Kidney epithelial cell (primary cell): Measurements from ENCODE around the gene CHTOP. TPM values are rescaled to one million over a fixed set of nuclear protein-coding genes. Genes with fewer than 3 reads are reported as not detected.

Experiments used
- DNase-seq: peaks from one replicate; pipeline ENCODE4 v3.0.0-alpha.2; 2010; ENCODE audit warnings: low read depth
- H3K27me3 ChIP-seq: 2 replicates; pipeline ENCODE4 v1.6.0; 2011; ENCODE audit warnings: low read length; ENCODE audit not compliant: control insufficient read depth, insufficient read depth
- H3K36me3 ChIP-seq: 2 replicates; pipeline ENCODE4 v1.5.1; 2011; ENCODE audit warnings: low read length; ENCODE audit not compliant: control insufficient read depth, insufficient read depth
- H3K4me3 ChIP-seq: 2 replicates; pipeline ENCODE4 v1.5.1; 2011; ENCODE audit warnings: low read depth, mild to moderate bottlenecking, control low read depth, low read length
- CTCF ChIP-seq: IDR thresholded peaks from 2 replicates; pipeline ENCODE4 v1.5.1; 2011; ENCODE audit warnings: mild to moderate bottlenecking, moderate library complexity, low read length, control low read depth, inconsistent platforms; ENCODE audit not compliant: insufficient read depth, poor library complexity, severe bottlenecking
- total RNA-seq: library from RNA; depleted of rRNA; stranded (reverse); fragments of >200 nt; gene quantifications from 2 replicates; pipeline ENCODE4 v1.2.3, GENCODE V29; 2015

Gene CHTOP
- total RNA-seq, 1 donor from 2014 or later = 58.1 TPM

GRCh38 chr1:153607381-153607780 lies 26.5 kb upstream of the CHTOP start:
- Histone ChIP-seq H3K4me3 (no peak overlapping the region), H3K27me3 (no peaks in the 10 kb centered on the region), H3K36me3 (peaks cover 3% of the 10 kb centered on the region)
- DNase-seq = no peak
- TF ChIP-seq CTCF = no peak

DNA sequence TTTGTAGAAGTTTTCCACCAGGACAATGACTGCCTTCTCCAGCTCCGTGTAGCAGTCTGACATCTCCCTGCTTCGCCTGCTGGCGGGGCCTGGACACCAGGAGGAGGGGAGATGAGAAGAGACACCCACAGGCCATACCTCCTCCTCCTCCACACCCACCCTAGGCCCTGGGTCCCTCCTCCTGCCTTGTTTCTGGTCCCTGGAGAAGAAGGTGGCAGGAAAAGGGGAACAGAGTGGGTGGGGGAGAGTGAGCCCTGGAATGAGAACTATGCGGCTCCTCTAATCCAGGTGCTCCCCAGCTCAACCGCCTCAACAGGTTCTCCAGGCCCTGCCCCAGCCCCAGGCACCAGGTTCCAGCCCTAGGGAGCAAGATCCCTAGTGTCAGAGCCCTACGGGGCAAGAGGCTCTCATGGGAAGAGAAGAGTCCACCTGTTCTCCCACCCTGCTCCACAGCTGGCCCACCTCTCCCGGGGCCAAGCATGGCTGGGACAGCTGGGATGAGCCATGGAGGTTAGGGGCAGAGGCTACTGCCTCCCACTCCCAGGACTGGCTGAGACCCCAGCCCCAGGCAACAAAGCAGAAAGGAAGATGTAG lies 25.7 kb upstream of the CHTOP start:
- Histone ChIP-seq H3K36me3 (peaks cover 3% of the 10 kb centered on the region), H3K4me3 (peak overlapping the region; percentile 56), H3K27me3 (no peaks in the 10 kb centered on the region)
- TF ChIP-seq CTCF = no peak
- no peak for DNase-seq

- TF ChIP-seq CTCF = no peak
- peak; percentile 86 for DNase-seq
- peaks cover 3% of the 10 kb centered on the region for H3K36me3 ChIP-seq
- H3K27me3 ChIP-seq = no peaks in the 10 kb centered on the region
- peak overlapping the region; percentile 56 for H3K4me3 ChIP-seq
These were observed 24.9 kb upstream of the CHTOP start for GRCh38 chr1:153608742-153609584.

DNA sequence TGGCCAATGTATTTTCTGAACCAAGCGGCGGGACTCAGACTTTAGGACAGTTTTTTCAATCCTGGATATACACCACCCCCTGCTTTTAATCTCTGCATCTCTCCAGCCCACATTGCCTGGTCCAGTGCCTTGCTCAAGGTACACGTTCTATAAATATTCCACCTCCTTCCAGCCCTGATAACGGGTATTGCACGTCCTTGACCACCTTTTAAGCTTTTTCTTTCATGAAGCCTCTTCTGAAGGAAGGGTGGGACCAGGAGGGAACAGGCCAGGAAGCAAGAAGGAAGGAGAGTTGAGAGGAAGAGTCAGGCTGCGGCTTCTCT lies 24.3 kb upstream of the CHTOP start:
- Histone ChIP-seq H3K4me3 (peak overlapping the region; percentile 56), H3K36me3 (peaks cover 3% of the 10 kb centered on the region), H3K27me3 (no peaks in the 10 kb centered on the region)
- TF ChIP-seq CTCF = no peak
- no peak for DNase-seq

GRCh38 chr1:153610334-153610733 lies 23.5 kb upstream of the CHTOP start:
- TF ChIP-seq CTCF = no peak

More at GRCh38 chr1:153610334-153610733, 23.5 kb upstream of the CHTOP start:
- Histone ChIP-seq H3K4me3 (peak overlapping the region; percentile 87), H3K36me3 (peaks cover 3% of the 10 kb centered on the region), H3K27me3 (no peaks in the 10 kb centered on the region)
- no peak for DNase-seq
